ENCODE data around the gene UBE4B.

- TF ChIP-seq, protein P1, sequence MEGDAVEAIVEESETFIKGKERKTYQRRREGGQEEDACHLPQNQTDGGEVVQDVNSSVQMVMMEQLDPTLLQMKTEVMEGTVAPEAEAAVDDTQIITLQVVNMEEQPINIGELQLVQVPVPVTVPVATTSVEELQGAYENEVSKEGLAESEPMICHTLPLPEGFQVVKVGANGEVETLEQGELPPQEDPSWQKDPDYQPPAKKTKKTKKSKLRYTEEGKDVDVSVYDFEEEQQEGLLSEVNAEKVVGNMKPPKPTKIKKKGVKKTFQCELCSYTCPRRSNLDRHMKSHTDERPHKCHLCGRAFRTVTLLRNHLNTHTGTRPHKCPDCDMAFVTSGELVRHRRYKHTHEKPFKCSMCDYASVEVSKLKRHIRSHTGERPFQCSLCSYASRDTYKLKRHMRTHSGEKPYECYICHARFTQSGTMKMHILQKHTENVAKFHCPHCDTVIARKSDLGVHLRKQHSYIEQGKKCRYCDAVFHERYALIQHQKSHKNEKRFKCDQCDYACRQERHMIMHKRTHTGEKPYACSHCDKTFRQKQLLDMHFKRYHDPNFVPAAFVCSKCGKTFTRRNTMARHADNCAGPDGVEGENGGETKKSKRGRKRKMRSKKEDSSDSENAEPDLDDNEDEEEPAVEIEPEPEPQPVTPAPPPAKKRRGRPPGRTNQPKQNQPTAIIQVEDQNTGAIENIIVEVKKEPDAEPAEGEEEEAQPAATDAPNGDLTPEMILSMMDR (IDR thresholded peaks at IDR 0.05; ENCODE audit: low read length), result no peak
- TF ChIP-seq EZH2 (optimal IDR thresholded peaks at IDR 0.05; ENCODE audit: low read depth, low read length), result no peak
Observed at GRCh38 chr1:10179406-10180091, 146.8 kb downstream of the UBE4B start.

Data from MM.1S (cell line).